AG09319 (cell line): ENCODE measurements around the gene AP1G2.

Experiments used
- DNase-seq: peaks from one replicate; pipeline ENCODE4 v3.0.0-alpha.2; 2010; ENCODE audit warnings: low read depth; ENCODE audit errors: extremely low read depth
- CTCF ChIP-seq: IDR thresholded peaks from 2 replicates; pipeline ENCODE4 v1.5.1; 2011; ENCODE audit warnings: low read depth, mild to moderate bottlenecking, inconsistent platforms, low read length, moderate library complexity

Gene AP1G2

GRCh38 chr14:23536494-23536893 lies 31.1 kb downstream of the AP1G2 start:
- no peak for TF ChIP-seq CTCF
- DNase-seq = no peak

GRCh38 chr14:23535943-23536342 lies 31.6 kb downstream of the AP1G2 start:
- no peak for TF ChIP-seq CTCF
- DNase-seq = no peak

- DNase-seq = no peak
- TF ChIP-seq CTCF = no peak
Observed at GRCh38 chr14:23533652-23534435, 33.7 kb downstream of the AP1G2 start.

- TF ChIP-seq CTCF = no peak
- no peak for DNase-seq
Observed at GRCh38 chr14:23532658-23533057, 34.9 kb downstream of the AP1G2 start.

GRCh38 chr14:23531391-23531790 lies 36.2 kb downstream of the AP1G2 start:
- DNase-seq = no peak
- TF ChIP-seq CTCF = no peak

GRCh38 chr14:23530375-23531055 lies 37.1 kb downstream of the AP1G2 start:
- no peak for DNase-seq
- TF ChIP-seq CTCF = no peak

- no peak for TF ChIP-seq CTCF
- no peak for DNase-seq
Observed at GRCh38 chr14:23529016-23529415, 38.6 kb downstream of the AP1G2 start.
